NCI-H2171 treated with DMSO at 0.1 percent for 48 hours (cell line): ENCODE data around the gene DLEU7.

ENCODE experiments used
- DNase-seq: peaks from one replicate; lab custom pipeline; 2025; lab: John Stamatoyannopoulos, UW

DLEU7 gene

GRCh38 chr13:50788551-50789210 lies 54.8 kb downstream of the DLEU7 start:
- DNase-seq, result no peak

- DNase-seq, result no peak
Observed at GRCh38 chr13:50787316-50788195, 55.9 kb downstream of the DLEU7 start.

- DNase-seq, result no peak
Observed at GRCh38 chr13:50783717-50784290, 59.7 kb downstream of the DLEU7 start.

GRCh38 chr13:50783066-50783465 lies 60.4 kb downstream of the DLEU7 start:
- no peak for DNase-seq

GRCh38 chr13:50780201-50781015 lies 63.1 kb downstream of the DLEU7 start:
- no peak for DNase-seq

GRCh38 chr13:50779443-50780200 lies 63.9 kb downstream of the DLEU7 start:
- DNase-seq, result no peak
